ENCODE data around the gene SHISAL2A.
"Not testable (repeated sequence)": the region's sequence is repeated elsewhere in the genome, so short reads cannot be mapped to it uniquely, and the experiment has no call there.

SHISAL2A gene

GRCh38 chr1:52686830-52687229 lies 53.9 kb downstream of the SHISAL2A start:
- no peak for ATAC-seq

DNA sequence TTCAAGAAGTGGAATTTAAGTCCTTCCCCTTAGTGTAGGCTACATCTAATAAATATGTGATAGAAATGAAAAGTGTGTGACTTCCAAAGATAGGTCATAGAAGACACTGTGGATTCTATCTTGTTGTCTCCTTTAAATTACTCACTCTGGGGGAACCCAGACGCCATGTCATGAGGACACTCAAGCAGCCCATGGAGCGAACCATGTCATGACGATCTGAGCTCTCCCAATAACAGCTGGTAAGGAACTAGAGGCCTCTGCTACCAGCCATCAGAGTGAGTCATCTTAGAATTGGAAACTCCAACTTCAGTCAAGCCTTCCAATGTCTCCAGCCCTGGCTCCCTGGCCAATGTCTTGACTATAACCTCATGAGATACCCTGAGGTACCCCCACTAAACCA lies 58.9 kb downstream of the SHISAL2A start:
- ATAC-seq, result no peak

- ATAC-seq, result no peak
Measured at GRCh38 chr1:52692697-52693096, 59.7 kb downstream of the SHISAL2A start.

GRCh38 chr1:52693351-52693750 lies 60.4 kb downstream of the SHISAL2A start:
- ATAC-seq, result not testable (repeated sequence)

GRCh38 chr1:52693843-52694242 lies 60.9 kb downstream of the SHISAL2A start:
- ATAC-seq, result no peak

DNA sequence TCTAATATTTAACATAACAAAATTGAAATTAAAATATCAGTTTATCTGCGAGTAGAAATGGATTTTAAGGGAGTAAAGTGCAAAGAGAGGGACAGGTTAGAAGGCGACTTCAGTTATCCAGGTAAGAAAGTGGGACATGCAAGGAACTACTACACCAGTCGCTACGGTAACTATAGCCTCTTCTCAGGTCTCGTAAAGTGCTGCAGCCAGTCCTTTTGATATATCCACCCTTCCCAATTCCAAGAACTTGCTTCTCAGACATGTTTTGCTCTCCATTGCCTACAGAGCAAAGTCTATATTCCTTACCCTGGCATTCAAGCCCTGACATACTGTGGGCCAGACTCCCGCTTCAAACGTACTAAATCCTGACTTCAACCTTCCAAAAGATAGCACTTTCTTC lies 62.7 kb downstream of the SHISAL2A start:
- no peak for ATAC-seq

- ATAC-seq, result peak; percentile 41 to 42
Measured at GRCh38 chr1:52697795-52698674, 65.1 kb downstream of the SHISAL2A start, which contains the start of gene COA7. TSS of gene COA7 (minus strand) at chr1:52698347. CDS start at chr1:52698326, 21 bp downstream.

GRCh38 chr1:52702886-52703787 lies 70.2 kb downstream of the SHISAL2A start:
- ATAC-seq, result peak; percentile 95 to 96

GRCh38 chr1:52706136-52706670 lies 73.2 kb downstream of the SHISAL2A start:
- ATAC-seq, result no peak

Measured in activated CD4-positive, CD25-positive, alpha-beta regulatory T cell treated with anti-CD3 and anti-CD28 coated beads, Interleukin-2, amount 50 U/mL, for 24 hours (primary cell).